Smooth muscle cell (in vitro differentiated cells): ENCODE measurements around the gene MAB21L4. TPM values are rescaled to one million over a fixed set of nuclear protein-coding genes. Genes with fewer than 3 reads are reported as not detected.

Experiments used
- DNase-seq: peaks from one replicate; lab custom pipeline; 2025; ENCODE audit not compliant: unreplicated experiment; lab: John Stamatoyannopoulos, UW
- H2AFZ ChIP-seq: fragments of 200-600 bp; sonication (generic); 2 replicates; pipeline ENCODE4 v1.6.0; 2016; ENCODE audit warnings: antibody characterized with exemption, low read depth, mild to moderate bottlenecking
- H3F3A ChIP-seq: fragments of 200-600 bp; sonication (generic); 2 replicates; pipeline ENCODE4 v1.6.0; 2017; ENCODE audit warnings: antibody characterized with exemption, low read depth
- H3K27ac ChIP-seq: fragments of 200-600 bp; sonication (generic); 2 replicates; pipeline ENCODE4 v1.5.1; 2016; ENCODE audit warnings: low read depth, mild to moderate bottlenecking
- H3K27me3 ChIP-seq: fragments of 200-600 bp; sonication (generic); 2 replicates; pipeline ENCODE4 v1.6.1; 2016; ENCODE audit warnings: low read depth, mild to moderate bottlenecking
- H3K36me3 ChIP-seq: fragments of 200-600 bp; sonication (generic); 2 replicates; pipeline ENCODE4 v1.5.1; 2016; ENCODE audit warnings: low read depth
- H3K4me1 ChIP-seq: fragments of 200-600 bp; sonication (generic); 2 replicates; pipeline ENCODE4 v1.5.1; 2016; ENCODE audit warnings: low read depth
- H3K4me2 ChIP-seq: fragments of 200-600 bp; sonication (generic); 2 replicates; pipeline ENCODE4 v1.6.0; 2016; ENCODE audit warnings: mild to moderate bottlenecking
- H3K4me3 ChIP-seq: fragments of 200-600 bp; sonication (generic); 2 replicates; pipeline ENCODE4 v1.5.1; 2016; ENCODE audit warnings: mild to moderate bottlenecking
- H3K79me2 ChIP-seq: fragments of 200-600 bp; sonication (generic); 2 replicates; pipeline ENCODE4 v1.6.0; 2016; ENCODE audit warnings: low read depth, mild to moderate bottlenecking
- H3K9ac ChIP-seq: fragments of 200-600 bp; sonication (generic); 2 replicates; pipeline ENCODE4 v1.6.0; 2016; ENCODE audit warnings: low read depth
- H3K9me3 ChIP-seq: fragments of 200-600 bp; sonication (generic); replicated peaks from 2 replicates; pipeline ENCODE4 v1.5.1; 2016; ENCODE audit warnings: low read depth
- H4K20me1 ChIP-seq: fragments of 200-600 bp; sonication (generic); 2 replicates; pipeline ENCODE4 v1.6.0; 2016; ENCODE audit warnings: low read depth
- CTCF ChIP-seq: fragments of 200-600 bp; sonication (generic); IDR thresholded peaks from 2 replicates; pipeline ENCODE4 v1.5.1; 2017; ENCODE audit warnings: borderline replicate concordance, mild to moderate bottlenecking, antibody characterized with exemption; ENCODE audit not compliant: insufficient read depth, poor library complexity, severe bottlenecking
- WGBS: methylation state at CpG from one replicate; pipeline ENCODE4 v1.1.7; 2016; ENCODE audit warnings: low lambda C conversion rate; 5-methylcytosine and 5-hydroxymethylcytosine counted together
- polyA plus RNA-seq: library from polyadenylated mRNA; unstranded; fragments of >200 nt; fragmentation: Nextera tagmentation; extraction: Ambion mirVana; gene quantifications from 2 replicates; pipeline ENCODE4 v1.2.1, GENCODE V29; 2016
- total RNA-seq: library from RNA; depleted of rRNA; stranded (reverse); fragments of >200 nt; gene quantifications from 2 replicates; pipeline ENCODE4 v1.2.3, GENCODE V29; 2014

Gene MAB21L4
- total and polyA plus RNA-seq, 2 experiments from 2014 or later: 0.53 to 2.2 TPM

GRCh38 chr2:240896394-240896793 is 438 bp upstream of the MAB21L4 start:
- no peak overlapping the region for H3K9ac ChIP-seq
- H2AFZ ChIP-seq: no peak overlapping the region
- H3K27me3 ChIP-seq: no peaks in the 10 kb centered on the region
- 72% methylated on average over 6 of the region's 7 CpGs for WGBS
- TF ChIP-seq CTCF: no peak
- no peak overlapping the region for H3K4me2 ChIP-seq
- no peaks in the 10 kb centered on the region for H3F3A ChIP-seq
- H3K36me3 ChIP-seq: no peaks in the 10 kb centered on the region
- DNase-seq: no peak
- H3K4me3 ChIP-seq: no peak overlapping the region
- peaks cover 7% of the 10 kb centered on the region for H3K4me1 ChIP-seq
- H3K79me2 ChIP-seq: no peaks in the 10 kb centered on the region
- H3K9me3 ChIP-seq: no peaks in the 10 kb centered on the region
- H3K27ac ChIP-seq: no peak overlapping the region
- H4K20me1 ChIP-seq: no peaks in the 10 kb centered on the region

- no peak for TF ChIP-seq CTCF
- no peak overlapping the region for H3K9ac ChIP-seq
- no peaks in the 10 kb centered on the region for H3F3A ChIP-seq
- no peaks in the 10 kb centered on the region for H3K36me3 ChIP-seq
- no peak overlapping the region for H3K4me3 ChIP-seq
- H4K20me1 ChIP-seq: no peaks in the 10 kb centered on the region
- H3K79me2 ChIP-seq: no peaks in the 10 kb centered on the region
- WGBS: 92% methylated on average over 28 of the region's 28 CpGs
- DNase-seq: no peak
- H3K4me2 ChIP-seq: no peak overlapping the region
- no peaks in the 10 kb centered on the region for H3K9me3 ChIP-seq
- H3K27ac ChIP-seq: no peak overlapping the region
- H3K4me1 ChIP-seq: peaks cover 7% of the 10 kb centered on the region
- no peaks in the 10 kb centered on the region for H3K27me3 ChIP-seq
- no peak overlapping the region for H2AFZ ChIP-seq
These were observed 959 bp downstream of the MAB21L4 start for GRCh38 chr2:240894836-240895558.

GRCh38 chr2:240894006-240894405 is 1.9 kb downstream of the MAB21L4 start:
- H3K79me2 ChIP-seq: no peaks in the 10 kb centered on the region

More at GRCh38 chr2:240894006-240894405, 1.9 kb downstream of the MAB21L4 start:
- 64% methylated on average over 9 of the region's 9 CpGs for WGBS
- no peak for DNase-seq
- H3K9ac ChIP-seq: peak overlapping the region; percentile 17
- H3K27me3 ChIP-seq: no peaks in the 10 kb centered on the region
- H2AFZ ChIP-seq: no peak overlapping the region
- H3K9me3 ChIP-seq: no peaks in the 10 kb centered on the region
- TF ChIP-seq CTCF: no peak
- no peaks in the 10 kb centered on the region for H4K20me1 ChIP-seq
- H3K4me3 ChIP-seq: no peak overlapping the region
- no peaks in the 10 kb centered on the region for H3F3A ChIP-seq
- H3K4me2 ChIP-seq: peak overlapping the region; percentile 48
- peaks cover 7% of the 10 kb centered on the region for H3K4me1 ChIP-seq
- peak overlapping the region; percentile 21 for H3K27ac ChIP-seq
- H3K36me3 ChIP-seq: no peaks in the 10 kb centered on the region
